HG03159 (cell line): ENCODE results near the gene STRADA.

Experiments used
- ATAC-seq: cut with Tn5 transposase; IDR thresholded peaks from one replicate; pipeline ENCODE4 v1.9.1; 2021; ENCODE audit warnings: mild to moderate bottlenecking, moderate library complexity; ENCODE audit not compliant: unreplicated experiment

Gene STRADA, protein sequence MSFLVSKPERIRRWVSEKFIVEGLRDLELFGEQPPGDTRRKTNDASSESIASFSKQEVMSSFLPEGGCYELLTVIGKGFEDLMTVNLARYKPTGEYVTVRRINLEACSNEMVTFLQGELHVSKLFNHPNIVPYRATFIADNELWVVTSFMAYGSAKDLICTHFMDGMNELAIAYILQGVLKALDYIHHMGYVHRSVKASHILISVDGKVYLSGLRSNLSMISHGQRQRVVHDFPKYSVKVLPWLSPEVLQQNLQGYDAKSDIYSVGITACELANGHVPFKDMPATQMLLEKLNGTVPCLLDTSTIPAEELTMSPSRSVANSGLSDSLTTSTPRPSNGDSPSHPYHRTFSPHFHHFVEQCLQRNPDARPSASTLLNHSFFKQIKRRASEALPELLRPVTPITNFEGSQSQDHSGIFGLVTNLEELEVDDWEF

DNA sequence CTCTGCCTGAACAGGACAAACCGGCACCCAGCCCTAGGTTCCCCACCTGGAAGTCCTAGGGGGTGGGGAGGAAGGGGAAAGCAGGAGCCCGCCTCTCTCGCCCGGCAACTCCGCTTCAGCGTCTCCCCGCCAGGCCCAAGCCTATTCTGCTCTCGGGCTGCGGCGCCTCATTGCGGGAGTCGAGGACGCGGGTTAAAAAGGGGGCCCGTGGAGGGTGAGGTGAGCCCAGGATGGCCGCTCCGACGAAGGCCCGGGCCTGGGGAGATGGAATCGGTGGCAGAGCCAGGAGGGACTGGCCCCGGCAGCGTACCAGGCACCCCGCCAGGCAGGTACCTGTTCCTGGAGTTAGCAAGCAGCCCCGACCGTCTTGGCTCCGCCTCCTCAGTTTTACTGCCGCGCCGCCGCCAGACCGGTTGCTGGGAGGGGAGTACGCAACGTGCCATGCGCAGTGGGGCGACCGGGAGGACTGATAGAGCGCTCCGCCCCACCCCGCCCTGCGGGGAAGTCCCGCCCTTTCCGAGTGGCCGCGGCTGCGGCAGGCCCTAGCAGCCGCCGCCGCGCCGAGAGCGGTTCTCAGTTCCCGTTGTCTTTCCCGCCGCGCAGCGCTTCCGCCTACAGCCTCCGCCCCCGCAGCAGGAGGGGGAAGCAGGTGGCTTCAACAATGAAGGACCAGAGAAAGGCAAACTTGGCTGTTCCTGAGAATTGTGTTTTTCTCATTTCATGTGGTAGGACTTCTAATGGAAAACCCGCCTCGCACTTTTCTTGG is at the start of gene STRADA:
TSS of gene STRADA (minus strand) at position 392 of the 766 bp plus-strand sequence. CDS start 13,430 bp downstream, outside the sequence.
- peak; percentile 85 for ATAC-seq

DNA sequence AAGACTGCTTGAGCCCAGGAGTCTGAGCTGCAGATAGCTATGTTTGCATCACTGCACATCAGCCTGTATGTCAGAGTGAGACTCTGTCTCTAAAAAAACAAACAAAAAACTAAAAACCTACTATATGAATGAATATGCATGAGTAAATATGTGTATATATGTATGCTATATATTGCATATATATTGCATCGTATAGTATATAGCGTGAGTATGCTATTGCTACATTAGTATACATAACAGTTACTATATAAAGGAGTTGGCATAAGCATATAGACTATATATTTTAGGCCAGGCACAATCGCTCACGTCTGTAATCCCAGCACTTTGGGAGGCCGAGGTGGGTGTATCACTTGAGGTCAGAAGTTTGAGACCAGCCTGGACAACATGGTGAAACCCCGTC is 48.5 kb upstream of the STRADA start:
- ATAC-seq: no peak

DNA sequence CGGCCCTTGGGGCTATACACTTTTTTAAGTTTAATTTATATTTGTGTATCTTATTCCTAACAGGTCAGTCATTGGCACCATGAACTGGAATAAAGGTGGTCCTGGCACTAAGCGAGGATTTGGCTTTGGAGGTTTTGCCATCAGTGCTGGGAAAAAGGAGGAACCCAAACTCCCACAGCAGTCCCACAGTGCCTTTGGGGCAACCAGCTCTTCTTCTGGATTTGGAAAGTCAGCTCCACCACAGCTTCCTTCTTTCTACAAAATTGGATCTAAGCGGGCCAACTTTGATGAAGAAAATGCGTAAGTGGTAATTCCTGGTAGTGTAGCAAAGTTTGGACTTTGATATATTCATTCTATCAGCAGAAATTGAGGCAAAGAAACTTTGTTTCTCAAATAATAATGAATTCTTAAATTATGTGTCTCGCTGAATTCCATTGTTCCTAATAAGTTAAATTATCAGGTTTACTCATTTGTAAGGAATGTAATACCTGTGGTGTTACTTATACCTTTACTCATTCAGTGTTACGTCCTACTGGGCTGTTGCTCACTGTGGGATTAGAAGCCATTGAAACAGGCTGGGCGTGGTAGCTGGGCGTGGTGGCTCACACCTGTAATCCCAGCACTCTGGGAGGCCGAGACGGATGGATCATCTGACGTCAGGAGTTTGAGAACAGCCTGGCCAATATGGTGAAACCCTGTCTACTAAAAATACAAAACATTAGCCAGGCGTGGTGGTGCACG is 45.5 kb upstream of the STRADA start:
- no peak for ATAC-seq

DNA sequence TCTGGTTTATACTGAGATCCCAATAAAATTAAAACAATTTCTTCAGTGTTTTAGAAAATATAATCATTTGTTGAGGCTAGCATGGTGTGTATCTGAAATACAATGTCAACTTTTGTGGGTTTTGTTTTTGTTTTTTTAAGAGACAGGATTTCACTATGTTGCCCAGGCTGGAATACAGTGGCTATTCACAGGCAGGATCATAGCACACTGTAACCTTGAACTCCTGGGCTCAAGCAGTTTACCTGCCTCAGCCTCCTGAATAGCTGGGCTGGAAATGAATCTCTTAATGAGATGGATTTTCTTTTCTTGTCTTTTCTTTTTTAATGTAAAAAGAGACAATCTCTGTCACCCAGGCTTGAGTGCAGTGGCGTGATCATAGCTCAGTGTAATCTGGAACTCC is 44.5 kb upstream of the STRADA start:
- ATAC-seq: no peak

DNA sequence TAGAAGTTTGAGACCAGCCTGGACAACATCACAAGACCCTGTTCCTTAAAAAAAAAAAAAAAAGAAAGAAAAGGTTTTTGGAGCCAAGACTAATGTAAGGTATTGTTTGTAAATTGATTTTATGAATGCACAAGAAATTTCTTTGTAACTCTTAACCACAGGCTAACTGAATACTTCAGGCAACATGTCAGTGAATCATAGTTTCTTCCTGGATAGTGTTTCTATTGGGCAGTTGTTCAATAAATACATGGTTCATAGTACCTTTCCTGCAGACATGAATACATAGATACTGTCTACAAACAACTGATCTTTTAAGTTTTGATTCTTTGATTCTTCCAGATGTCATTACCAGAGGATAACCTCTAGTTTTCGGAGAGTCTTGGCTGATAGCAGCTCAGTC is 44.0 kb upstream of the STRADA start:
- no peak for ATAC-seq

DNA sequence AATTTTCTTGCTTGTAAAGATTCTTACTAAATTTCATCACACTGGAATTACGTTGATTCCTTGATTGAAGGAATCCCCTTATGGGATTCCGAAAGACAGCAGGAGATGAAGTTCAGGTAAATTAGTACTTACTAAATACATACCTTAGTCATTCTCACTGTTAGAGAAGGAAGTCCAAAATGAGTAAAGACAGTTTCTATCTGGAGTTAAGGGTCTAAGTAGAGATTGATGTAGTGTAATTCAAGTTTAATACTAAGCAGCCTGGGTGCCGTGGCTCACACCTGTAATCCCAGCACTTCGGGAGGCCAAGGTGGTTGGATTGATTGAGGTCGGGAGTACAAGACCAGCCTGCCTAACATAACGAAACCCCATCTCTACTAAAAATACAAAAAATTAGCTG is 41.9 kb upstream of the STRADA start:
- no peak for ATAC-seq

DNA sequence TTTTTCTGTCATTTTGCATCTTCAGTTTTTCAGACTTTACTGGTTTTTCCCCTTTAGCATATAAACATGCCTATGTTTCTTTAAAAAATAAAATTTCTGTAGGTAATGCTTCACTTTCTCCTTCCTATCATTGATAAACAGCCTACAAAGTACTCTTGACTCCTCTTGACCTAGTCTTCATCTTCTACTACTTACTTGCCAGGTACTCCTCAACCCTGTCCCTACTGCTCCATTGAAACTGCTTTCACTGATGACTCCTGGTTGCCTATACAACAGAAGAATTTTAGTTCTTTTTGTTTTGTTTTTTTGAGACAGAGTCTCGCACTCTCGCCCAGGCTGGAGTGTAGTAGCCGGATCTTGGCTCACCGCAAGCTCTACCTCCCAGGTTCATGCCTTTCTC is 39.3 kb upstream of the STRADA start:
- no peak for ATAC-seq

DNA sequence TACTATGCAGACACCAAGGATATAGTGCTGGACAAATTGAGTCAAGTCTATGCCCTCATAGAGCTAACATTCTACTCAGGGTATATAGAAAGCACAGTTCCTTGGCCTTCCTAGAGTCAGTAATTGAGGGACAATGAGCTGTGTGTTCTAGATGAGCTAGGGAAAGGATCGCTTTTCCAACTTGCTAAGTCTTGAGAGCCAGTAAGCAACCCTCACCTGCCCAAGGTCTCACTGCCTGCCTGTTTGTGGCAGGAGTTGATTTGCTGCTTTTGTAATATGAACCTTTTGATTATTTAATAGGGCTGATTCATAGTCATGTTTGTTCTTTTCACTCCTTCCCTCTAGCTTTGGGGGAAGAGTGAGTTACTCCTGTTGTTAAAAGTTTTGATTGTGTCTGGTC is 38.9 kb upstream of the STRADA start:
- no peak for ATAC-seq

DNA sequence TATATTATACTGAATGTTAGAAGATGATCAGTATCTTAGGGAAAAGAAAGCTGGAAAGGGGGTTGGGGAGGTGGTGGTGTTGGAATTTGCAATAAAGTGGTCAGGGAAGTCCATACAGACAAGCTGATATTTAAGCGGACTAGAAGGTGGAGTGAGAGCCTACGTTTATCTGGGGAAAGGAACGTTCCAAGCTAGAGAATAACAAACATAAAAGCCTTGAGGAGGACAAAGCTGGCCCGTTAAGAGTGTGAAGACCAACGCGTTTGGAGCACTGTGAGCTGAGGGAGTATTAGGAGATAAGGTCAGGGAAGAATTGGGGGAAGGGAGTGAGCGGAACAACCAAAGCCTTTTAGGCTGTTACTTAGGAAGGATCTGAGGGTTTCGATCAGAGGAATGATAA is 33.8 kb upstream of the STRADA start:
- no peak for ATAC-seq

DNA sequence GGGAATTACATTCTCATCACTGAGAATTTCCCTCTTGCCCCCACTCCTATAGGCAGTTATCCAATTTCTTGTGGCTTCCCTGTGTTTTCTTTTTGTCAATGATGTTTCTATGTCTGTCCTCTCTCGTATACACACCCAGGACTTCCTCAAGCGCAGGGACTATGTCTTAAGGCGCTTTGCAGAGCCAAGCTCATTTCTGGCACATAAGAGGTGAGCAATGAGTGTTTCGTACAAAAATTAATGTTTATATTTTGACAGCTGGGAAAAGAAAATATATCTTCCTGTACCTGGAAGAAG is 33.3 kb upstream of the STRADA start:
- ATAC-seq: no peak

DNA sequence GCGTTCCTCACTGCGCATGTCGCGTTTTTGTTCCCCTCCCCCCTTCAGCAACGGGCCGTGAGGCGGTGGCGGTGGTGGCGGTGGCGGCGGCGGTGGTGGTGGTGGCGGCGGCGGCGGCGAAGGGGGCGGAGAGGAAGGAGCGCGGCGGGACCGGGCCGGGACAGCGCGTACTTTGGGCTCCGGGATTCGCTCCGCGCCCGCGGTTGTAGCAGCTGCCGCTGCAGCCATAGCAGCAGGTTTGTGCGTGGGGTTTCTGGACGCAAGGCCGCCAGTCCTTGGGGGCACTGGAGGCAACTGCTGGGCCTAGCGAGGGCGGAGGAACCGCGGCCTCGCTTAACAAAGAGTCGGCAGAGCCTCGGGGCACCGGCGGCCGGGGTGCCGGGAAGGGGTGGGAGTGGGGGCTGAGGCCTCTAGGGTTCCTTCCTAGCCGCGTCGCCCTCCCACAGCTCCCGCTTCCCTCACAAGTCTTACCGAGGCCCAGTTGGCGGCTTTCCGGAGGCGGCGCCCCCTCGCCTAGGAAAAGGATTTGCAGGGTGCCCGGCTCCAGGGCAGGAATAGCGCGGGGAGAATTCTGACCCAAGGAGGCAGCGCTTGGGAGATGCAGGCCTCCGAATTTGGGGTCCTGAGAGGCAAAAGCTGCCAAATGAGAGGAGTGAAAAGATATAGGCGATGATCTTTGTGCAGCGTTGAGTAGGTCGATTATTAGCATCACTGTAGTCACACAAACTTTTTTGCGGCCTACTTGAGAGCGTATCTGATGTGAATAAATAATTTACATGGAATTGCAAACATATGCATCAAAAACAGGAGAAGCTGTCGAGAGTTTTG is 32.8 kb upstream of the STRADA start, which contains the start of gene DDX42:
TSS of gene DDX42 (plus strand) at position 30 of the 828 bp plus-strand sequence. CDS start 12,880 bp downstream, outside the sequence.
- peak; percentile 10 for ATAC-seq

DNA sequence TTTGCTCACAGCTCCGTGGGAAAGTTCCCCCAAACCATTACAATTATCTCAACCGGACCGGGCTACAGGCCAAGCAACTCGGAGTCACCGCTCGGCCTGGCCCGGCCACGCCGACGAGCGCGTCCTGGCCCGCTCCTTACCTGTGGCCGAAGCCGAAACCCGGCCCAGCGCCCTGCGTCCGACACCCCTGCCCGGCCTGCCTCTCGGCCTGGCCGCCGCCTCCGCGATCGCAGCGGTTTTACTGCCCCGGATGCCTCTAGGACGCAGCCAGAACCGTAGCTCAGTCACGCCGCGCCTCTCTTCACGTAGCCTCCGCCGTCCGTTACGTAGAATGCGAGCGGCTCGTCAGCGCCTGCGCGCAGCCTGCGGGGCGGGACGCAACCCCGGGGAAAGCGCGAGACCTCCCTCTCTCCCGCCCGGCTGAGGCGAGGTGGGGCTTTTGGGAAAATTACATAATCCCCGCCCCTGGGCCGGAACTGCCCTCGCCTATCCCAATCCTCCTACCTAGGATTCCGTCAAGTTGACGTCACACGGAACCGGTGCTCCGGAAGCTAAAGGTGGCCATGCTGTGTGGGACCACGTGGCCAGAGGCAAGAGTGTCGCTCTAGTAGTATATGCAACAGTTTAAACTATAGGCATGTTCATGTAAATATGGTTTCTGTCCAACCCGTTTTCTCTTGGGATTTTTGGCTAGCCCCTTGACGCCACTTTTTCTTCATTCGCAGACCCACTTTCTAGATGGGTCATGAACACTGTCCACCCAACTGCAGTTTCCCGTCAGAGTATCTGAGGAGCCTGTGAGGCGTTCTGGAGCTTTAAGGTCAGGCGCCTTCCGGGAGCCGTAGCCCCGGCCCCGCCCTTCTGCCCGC is 31.9 kb upstream of the STRADA start, which contains the start of gene CCDC47:
TSS of gene CCDC47 (minus strand) at position 326 of the 869 bp plus-strand sequence. CDS start 7,422 bp downstream, outside the sequence.
- peak; percentile 80 for ATAC-seq

DNA sequence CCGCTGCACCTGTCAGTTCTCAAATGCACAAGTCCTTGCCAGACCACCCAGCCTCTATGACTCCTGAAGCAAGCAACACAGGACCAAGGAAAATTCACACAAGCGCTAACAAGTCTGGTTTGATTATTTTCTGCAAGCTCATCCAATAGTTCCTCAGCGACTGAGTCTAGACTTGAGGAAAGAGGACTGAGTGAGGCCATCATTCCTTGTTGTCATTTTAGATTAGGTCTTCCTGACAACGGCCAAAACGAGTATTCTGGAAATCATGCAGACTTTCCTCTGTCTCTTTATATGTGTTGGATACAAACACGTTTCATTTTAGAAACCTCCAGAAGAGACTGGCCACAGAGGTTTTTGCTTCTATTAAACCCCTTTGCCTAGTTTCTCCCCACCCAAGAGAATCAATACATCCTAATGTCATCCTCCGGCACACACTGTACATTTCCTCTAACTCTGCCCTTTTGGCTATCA is 31.2 kb upstream of the STRADA start:
- ATAC-seq: no peak

DNA sequence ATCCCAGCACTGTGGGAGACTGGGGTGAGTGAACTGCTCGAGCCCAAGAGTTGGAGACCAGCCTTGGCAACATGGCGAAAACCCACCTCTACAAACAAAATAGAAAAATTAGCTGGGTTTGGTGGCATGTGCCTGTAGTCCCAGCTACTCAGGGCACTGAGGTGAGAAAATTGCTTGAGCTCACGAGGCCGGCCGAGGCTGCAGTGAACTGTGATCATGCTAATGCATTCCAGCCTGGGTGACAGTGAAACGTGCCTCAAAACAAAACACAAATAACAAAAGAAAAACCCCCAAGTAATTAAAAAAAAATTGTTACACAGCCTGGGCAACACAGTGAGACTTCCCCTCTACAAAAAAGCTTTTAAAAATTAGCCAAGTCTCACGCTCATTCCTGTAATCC is 26.8 kb upstream of the STRADA start:
- ATAC-seq: no peak

DNA sequence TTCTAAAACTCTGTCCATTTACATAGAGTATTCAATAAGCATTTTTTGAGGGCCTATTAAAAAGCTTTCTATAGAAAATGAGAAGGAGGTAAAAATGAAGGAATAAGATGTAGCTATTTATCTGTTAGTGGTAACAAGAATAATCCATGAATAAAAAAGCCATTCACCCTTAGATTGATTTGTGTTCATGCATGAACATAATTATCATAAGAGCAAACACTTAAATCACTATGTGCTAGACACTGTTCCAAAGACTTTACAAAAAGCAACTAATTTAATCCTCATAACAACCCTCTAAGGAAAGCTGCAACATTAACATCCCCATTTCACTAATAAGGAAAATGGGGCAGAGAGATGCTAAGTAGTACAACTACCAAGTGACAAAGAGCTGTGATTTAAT is 25.2 kb upstream of the STRADA start:
- no peak for ATAC-seq

DNA sequence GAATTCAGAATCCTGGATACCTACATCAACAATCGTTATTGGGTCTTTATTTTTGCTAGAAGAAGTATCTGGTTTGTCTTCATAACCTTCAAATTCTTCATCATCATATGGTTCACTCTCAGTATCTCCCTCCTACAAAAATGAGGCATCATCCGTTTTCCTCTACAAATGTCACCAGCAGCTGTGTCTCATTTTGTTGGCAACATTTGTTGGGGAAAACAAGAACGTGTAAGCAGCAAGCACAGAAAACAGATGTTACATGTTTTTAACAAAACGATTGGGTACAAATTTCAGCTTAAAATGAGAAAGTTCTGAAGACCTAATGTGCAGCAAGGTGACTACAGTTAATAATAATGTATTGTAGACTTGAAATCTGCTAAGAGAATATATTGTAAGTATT is 23.1 kb upstream of the STRADA start:
- no peak for ATAC-seq

DNA sequence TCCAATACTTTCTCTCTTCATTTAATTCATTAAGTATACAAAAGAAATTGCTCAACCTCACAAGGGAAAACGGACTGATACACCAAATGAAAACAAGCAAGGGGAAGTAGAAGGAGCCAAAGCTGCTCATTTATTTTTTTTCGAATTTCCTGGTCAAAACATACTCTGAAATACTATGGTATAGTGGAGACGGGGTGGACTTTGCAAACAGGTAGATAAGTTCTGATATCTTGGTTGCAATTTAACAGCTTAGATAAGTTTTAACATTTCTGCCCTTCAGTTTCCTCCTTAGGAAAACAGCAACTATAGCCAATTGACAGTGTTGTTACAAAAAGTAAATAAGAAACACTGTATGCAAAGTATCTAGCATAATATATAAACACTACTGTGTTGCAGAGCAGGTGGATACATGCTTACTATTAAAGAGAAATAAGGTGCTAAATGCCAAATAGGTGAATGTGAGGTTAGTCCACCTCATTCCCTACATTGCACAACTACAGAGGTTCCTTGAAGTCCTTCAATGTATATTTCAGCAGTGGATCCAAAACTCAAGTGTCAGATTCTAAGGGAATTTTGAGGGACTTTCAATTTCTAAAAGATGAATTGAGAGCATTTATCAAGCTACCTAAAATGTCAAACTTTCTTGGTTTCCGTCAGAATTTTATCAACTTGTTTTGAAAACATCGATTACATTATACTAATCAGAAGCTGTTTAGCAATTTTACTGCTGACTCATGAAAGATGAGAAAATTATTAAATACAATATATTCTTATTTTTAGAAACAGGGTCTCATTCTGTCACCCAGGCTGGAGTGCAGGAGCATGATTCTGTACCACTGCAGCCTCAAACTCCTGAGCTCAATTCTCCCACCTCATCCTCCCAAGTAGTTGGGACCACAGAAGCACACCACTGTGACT is 20.8 kb upstream of the STRADA start:
- ATAC-seq: no peak

DNA sequence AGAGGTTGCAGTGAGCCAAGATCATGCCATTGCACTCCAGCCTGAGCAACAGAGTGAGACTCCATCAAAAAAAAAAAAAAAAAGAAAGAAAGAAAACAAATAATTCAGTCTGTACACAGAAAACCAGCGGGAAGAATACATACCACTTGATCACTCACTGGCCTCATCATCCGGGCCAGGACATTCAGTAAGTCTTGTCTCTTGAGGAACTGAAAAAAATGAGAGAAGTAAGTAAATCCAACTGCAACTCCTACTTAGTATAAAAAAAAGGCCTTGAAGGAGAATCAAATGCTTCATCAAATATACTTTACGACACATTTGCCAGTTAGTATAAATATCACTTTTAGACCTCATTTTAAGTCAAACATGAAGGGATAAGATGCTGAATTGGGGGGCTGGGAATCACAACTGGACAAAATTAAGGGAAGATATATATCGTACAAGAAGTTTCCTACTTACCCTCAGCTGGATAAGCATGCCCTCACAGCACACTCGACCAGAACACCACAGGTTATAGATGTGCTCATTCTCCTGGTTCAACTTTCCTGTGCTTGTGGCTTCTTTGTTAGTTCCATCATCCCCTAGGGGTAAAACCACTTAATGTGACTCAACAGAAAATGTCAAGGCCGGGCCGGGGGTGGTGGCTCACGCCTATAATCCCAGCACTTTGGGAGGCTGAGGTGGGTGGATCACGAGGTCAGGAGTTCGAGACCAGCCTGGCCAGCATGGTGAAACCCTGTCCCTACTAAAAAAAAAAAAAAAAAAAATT is 19.4 kb upstream of the STRADA start:
- ATAC-seq: no peak
